DND-41 (cell line): ENCODE measurements around the gene RNPEPL1.

ENCODE experiments used
- ATAC-seq: fragments of 200-7000 bp; cut with Tn5 transposase; 3 replicates; pipeline ENCODE4 v1.9.1; 2021; ENCODE audit warnings: low read depth; ENCODE audit not compliant: insufficient read depth
- DNase-seq: peaks from one replicate; pipeline ENCODE4 v3.0.0-alpha.2; 2020
- H2AFZ ChIP-seq: 2 replicates; pipeline ENCODE4 v1.6.0; 2012; ENCODE audit warnings: low read depth, low read length
- H3K27ac ChIP-seq: 2 replicates; pipeline ENCODE4 v1.5.1; 2012; ENCODE audit warnings: low read length, inconsistent platforms
- H3K27me3 ChIP-seq: fragments of 200-600 bp; sonication (generic); 2 replicates; pipeline ENCODE4 v1.6.0; 2012; ENCODE audit warnings: low read length, mild to moderate bottlenecking, inconsistent platforms; ENCODE audit not compliant: insufficient read depth, poor library complexity
- H3K36me3 ChIP-seq: 2 replicates; pipeline ENCODE4 v1.5.1; 2012; ENCODE audit warnings: low read length, inconsistent platforms; ENCODE audit not compliant: insufficient read depth
- H3K4me1 ChIP-seq: 2 replicates; pipeline ENCODE4 v1.5.1; 2012; ENCODE audit warnings: mild to moderate bottlenecking, low read length; ENCODE audit not compliant: insufficient read depth
- H3K4me2 ChIP-seq: 2 replicates; pipeline ENCODE4 v1.6.0; 2012; ENCODE audit warnings: mild to moderate bottlenecking, moderate library complexity, low read length, inconsistent platforms; ENCODE audit not compliant: insufficient read depth
- H3K4me3 ChIP-seq, 2 experiments: fragments of 200-600 bp in 1 of 2; shearing (Covaris generic) in 1 of 2; 2 replicates each; pipeline ENCODE4 v1.5.1; 2012 to 2016; ENCODE audit warnings: inconsistent platforms in 2 of 2, low read length in 2 of 2, mild to moderate bottlenecking in 2 of 2, low read depth in 1 of 2, moderate library complexity in 1 of 2
- H3K79me2 ChIP-seq: 2 replicates; pipeline ENCODE4 v1.6.0; 2012; ENCODE audit warnings: low read length, inconsistent platforms; ENCODE audit not compliant: insufficient read depth
- H3K9ac ChIP-seq: 2 replicates; pipeline ENCODE4 v1.6.0; 2012; ENCODE audit warnings: low read depth, mild to moderate bottlenecking, inconsistent platforms, low read length, moderate library complexity
- H3K9me3 ChIP-seq: 2 replicates; pipeline ENCODE4 v1.5.1; 2012; ENCODE audit warnings: low read length, moderate library complexity, mild to moderate bottlenecking, inconsistent platforms; ENCODE audit not compliant: insufficient read depth, severe bottlenecking
- H4K20me1 ChIP-seq: 2 replicates; pipeline ENCODE4 v1.6.0; 2012; ENCODE audit warnings: low read length; ENCODE audit not compliant: insufficient read depth
- EZH2 ChIP-seq: IDR thresholded peaks from 3 replicates; pipeline ENCODE4 v1.6.1; 2012; ENCODE audit warnings: borderline replicate concordance, low read depth, mild to moderate bottlenecking, moderate library complexity, low read length, inconsistent platforms; ENCODE audit not compliant: severe bottlenecking
- TF ChIP-seq, protein P1 (sequence below): IDR thresholded peaks from 2 replicates; pipeline ENCODE4 v1.5.1; 2012; ENCODE audit warnings: borderline replicate concordance, low read length, moderate library complexity, mild to moderate bottlenecking; ENCODE audit not compliant: poor library complexity, severe bottlenecking; ENCODE audit errors: extremely low read depth

RNPEPL1 gene

DNA sequence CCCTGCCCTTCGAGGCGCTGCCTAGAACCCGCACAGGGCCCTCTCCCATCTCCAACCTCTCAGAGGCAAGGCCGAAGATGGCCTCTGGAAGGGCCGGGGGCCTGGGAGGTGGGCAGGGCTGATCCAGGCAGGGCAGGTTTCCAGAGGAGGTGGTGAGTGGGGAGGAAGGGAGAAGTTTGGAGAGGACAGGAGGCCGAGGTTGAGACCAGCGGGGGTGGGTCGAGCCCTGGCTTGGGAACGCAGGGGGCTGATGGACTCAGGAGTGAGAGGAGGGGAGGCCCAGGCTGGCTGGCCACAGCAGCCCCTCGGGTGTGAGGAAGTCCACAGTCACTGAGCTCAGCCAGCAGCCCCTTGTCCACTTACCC, 28.8 kb downstream of the RNPEPL1 start:
- ATAC-seq (no peak), DNase-seq (no peak)
- no peak overlapping the region for H3K4me2 ChIP-seq
- H3K27me3 ChIP-seq, result no peaks in the 10 kb centered on the region
- no peak overlapping the region for H2AFZ ChIP-seq
- H3K9ac ChIP-seq, result no peak overlapping the region
- H4K20me1 ChIP-seq, result peaks cover 66% of the 10 kb centered on the region
- peaks cover 73% of the 10 kb centered on the region for H3K36me3 ChIP-seq
- H3K79me2 ChIP-seq, result peaks cover 25% of the 10 kb centered on the region
- H3K9me3 ChIP-seq, result no peaks in the 10 kb centered on the region
- H3K27ac ChIP-seq, result no peak overlapping the region
- TF ChIP-seq, protein P1, sequence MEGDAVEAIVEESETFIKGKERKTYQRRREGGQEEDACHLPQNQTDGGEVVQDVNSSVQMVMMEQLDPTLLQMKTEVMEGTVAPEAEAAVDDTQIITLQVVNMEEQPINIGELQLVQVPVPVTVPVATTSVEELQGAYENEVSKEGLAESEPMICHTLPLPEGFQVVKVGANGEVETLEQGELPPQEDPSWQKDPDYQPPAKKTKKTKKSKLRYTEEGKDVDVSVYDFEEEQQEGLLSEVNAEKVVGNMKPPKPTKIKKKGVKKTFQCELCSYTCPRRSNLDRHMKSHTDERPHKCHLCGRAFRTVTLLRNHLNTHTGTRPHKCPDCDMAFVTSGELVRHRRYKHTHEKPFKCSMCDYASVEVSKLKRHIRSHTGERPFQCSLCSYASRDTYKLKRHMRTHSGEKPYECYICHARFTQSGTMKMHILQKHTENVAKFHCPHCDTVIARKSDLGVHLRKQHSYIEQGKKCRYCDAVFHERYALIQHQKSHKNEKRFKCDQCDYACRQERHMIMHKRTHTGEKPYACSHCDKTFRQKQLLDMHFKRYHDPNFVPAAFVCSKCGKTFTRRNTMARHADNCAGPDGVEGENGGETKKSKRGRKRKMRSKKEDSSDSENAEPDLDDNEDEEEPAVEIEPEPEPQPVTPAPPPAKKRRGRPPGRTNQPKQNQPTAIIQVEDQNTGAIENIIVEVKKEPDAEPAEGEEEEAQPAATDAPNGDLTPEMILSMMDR, result no peak
- no peak for TF ChIP-seq EZH2
- H3K4me1 ChIP-seq, result no peaks in the 10 kb centered on the region
- no peak overlapping the region for H3K4me3 ChIP-seq

DNA sequence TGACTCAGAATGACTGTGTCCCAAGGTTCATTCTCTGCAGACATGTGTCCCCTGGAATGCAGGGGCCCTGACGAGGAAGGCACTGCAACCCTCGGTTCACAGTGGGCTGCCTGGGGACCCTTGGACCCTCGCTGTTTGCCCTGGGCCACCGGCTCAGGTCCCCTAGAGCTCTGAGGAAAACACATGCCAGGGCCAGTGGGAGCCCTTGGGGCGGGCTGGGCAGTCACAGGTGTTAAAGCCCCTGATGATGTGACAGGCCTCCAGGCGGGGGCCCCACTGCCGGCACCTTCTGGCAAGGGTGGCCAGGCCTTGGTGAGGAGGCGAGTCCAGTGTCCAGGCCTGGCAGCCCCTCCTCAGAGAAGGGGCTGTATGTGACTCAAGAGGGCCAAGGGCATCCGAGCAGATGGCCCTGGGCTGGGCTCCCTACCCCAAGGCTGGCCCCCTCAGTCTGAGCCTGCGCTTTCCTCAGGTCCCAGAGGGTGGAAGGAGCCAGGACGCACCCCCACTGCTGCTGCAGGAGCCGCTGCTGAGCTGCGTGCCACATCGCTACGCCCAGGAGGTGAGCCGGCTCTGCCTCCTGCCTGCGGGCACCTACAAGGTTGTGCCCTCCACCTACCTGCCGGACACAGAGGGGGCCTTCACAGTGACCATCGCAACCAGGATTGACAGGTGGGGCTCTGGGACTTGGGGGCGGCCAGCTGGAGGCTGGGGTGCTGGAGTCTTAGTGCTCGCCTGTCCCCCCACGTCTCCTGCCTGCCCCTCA, 29.3 kb downstream of the RNPEPL1 start:
- Histone ChIP-seq H3K9me3 (no peaks in the 10 kb centered on the region), H3K4me3 (no peak overlapping the region), H2AFZ (no peak overlapping the region), H3K4me2 (no peak overlapping the region), H3K9ac (no peak overlapping the region), H3K79me2 (peaks cover 19% of the 10 kb centered on the region), H3K27me3 (no peaks in the 10 kb centered on the region), H3K4me1 (no peaks in the 10 kb centered on the region), H4K20me1 (peaks cover 60% of the 10 kb centered on the region), H3K36me3 (peaks cover 68% of the 10 kb centered on the region), H3K27ac (no peak overlapping the region)
- no peak for TF ChIP-seq EZH2
- TF ChIP-seq, protein P1, result no peak
- no peak; the same call in 2 of the 3 replicates for ATAC-seq
- DNase-seq, result no peak

DNA sequence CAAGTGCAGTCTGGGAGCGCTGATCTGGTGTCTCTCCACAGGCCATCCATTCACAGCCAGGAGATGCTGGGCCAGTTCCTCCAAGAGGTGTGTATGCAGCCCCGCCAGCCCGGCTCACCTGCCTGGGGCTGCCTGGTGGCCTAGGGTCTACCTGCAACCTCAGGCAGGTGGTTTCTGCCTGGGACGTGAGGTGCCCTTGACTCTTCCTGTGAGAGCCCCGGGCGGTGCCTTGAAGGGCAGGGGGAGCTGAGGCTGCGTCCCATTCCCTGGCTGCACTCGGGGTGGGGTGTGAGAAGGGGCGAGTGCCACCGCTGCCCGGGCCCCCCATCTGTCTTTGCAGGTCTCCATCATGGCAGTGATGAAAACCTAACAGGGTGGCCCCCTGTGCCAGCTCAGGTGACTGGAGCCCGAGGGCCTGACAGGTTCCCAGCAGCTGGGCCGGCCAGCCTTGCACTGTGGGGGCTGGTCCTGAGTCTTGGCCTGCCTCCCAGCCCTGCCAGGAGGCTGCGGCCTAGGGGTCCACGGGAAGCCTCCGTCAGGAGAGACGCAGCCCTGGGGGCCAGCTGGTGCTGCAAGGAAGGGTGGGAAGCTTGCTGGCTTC, 30.1 kb downstream of the RNPEPL1 start:
- H3K36me3 ChIP-seq, result peaks cover 61% of the 10 kb centered on the region
- H4K20me1 ChIP-seq, result peaks cover 52% of the 10 kb centered on the region
- TF ChIP-seq EZH2, result no peak
- TF ChIP-seq, protein P1, result no peak

More for the DNA sequence above, 30.1 kb downstream of the RNPEPL1 start:
- Histone ChIP-seq H3K27me3 (no peaks in the 10 kb centered on the region), H3K4me1 (no peaks in the 10 kb centered on the region), H3K9ac (no peak overlapping the region), H2AFZ (no peak overlapping the region), H3K9me3 (no peaks in the 10 kb centered on the region), H3K4me3 (no peak overlapping the region), H3K4me2 (no peak overlapping the region), H3K79me2 (peaks cover 11% of the 10 kb centered on the region), H3K27ac (no peak overlapping the region)
- DNase-seq (no peak), ATAC-seq (no peak)
